NCI-H446 (cell line): ENCODE measurements around the gene PCDH17.

Source experiments
- DNase-seq, 2 experiments: peaks; one replicate each; lab custom pipeline; 2025; lab: John Stamatoyannopoulos, UW

Gene PCDH17

DNA sequence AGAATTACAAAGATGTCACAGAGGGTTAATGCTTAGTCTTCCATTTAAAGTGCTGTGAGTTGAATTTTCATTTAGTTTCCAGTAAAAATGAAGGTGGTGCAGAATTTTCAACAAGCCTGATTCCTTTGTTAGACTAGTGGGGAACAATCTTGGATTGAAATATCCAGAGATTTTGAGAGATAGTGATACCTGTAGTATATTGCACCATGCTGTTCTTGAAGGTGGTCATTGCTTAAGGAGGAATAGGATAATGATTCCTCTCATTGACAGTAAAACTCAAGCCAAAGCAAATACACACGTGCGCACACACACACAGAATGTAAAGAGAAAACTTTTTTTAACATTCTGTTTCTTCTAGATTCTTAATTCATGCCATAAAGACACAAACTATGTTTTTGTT is 5.3 kb downstream of the PCDH17 start:
- no peak for DNase-seq

DNA sequence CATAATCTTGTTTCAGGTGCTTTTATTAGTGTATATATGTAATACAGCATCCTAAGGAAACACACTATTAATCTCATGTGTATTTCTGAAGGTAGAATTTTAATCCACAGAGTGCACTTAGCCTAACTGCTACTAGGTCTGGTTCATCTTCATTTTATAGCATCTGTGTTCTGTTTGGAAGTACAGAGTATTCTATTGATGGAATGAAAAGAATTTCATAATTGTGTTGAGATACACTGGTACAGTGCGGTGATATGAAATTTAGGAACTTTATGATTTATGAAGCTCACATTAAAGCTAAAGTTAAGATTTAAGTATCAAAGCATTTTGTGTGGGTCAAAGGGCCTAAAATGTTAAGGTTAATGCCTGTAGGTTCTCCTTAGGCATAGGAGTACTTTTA is 6.0 kb downstream of the PCDH17 start:
- no peak for DNase-seq

DNA sequence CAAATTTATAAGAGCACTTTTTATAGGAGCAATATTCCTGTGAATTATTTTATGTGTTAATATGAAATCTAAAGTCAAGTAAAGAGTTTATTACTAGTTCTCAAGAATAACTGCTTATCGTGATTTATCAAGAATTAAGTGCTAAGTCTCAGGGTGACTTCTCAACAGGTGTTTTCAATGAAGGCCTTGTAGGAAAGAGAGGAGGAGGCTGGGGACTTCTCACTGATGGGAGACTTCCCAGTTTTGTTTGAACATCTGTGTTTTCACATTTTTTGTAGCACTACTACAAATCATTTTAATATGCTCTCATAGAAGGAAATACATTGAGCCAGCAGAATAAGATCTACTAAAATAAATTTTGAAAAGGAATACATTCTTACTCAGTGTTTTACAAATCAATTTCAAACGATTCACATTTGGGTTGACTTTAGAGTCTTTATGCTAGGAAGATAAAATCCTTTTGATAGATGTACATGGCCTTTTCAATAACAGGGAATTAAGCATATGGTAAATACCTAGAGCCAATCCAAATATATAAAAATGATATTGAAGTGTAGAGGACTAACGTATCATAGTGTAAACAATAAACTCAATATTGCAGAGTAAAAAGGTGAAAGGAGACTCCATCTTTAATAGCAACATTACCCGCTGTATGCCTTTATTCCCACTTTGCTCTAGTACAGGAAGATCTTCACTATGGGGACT is 6.8 kb downstream of the PCDH17 start:
- DNase-seq: no peak

DNA sequence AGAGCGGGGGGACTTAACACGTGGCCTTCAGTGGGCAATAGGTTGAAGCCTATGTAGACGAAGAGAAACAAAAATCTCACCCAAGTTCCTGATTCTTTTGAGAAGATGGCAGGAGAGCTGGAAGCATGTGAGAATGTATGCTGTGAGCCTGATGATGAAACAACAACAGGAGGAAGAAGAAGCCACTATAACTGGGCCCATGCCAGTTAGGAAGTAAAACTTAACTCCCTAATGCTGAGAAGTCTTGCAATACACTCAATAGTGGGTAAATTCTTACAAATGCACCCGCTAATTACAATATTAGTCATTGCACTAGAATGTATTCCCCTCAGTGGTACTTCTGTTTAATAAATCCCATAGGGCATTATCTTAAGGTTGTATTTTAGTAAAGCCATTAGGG is 9.1 kb downstream of the PCDH17 start:
- no peak for DNase-seq

DNA sequence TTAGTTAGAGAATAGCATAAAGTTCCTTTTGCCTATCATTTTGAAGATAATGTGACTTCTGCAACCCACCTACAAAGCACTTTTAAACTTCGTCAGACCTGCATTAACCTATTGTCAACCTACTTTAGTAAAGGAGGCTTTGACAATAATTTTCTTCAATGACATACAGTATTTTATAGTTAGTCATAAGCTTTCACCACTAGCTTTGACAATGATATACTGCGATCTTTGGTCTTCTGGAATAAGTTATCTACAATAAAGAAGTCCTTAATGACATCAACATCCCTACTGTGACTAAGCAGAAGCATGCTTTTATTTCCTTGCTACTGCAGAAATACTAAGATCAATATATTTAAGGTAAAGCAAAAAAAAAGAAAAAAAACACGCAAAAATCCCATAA is 9.5 kb downstream of the PCDH17 start:
- DNase-seq: no peak

DNA sequence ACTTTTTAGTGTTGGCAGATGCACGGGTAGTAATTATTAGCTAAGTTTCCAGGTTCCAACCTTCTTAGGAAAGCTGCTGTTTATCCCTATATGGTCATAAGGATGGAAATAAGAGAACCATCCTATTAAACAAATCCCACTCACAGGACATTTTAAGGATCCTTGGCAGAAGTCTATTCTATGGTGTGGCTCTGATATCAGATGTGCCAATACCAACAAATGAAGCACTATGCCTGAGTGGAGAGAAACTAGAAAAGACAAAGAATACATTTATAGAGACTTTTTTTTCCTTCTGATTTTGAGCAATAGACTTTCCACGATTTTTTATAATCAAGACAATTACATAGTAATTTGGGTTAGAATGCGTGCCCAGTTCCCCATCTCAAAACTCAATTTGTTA is 12.6 kb downstream of the PCDH17 start:
- DNase-seq: no peak

DNA sequence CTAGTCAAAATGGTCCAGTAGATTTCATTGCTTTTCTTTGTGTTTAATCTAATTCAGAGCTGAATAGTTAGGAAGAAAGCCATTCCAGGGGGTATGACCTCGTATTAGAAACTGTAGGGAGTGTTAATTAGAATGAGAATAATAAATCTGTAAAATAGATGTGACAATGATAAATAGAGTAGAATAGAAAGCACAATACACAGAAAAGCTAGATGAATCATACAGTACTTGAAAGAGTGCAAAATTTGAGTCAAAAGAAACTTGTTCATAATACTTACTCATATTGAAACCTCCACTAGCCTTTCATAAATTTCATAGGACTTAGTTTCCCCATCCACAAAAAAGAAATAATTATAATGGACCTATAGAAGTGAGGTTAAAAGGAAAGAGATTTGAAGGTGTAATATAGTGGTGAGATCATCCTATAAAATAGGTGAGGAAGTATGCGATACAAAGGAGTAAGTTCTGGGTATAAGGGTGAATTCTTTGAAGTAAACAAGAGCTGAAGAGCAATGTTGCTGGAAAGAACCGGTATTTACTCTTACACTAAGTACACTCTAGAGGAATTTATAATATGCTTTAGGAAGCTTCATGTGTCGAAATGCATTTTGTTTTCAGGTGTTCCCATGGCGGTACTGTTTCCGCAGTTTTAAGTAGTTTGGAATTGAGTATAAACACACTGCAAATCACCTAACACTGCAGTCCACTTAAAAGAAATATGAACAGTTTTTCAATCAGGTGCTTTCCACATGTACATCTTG is 21.9 kb downstream of the PCDH17 start:
- DNase-seq: no peak

DNA sequence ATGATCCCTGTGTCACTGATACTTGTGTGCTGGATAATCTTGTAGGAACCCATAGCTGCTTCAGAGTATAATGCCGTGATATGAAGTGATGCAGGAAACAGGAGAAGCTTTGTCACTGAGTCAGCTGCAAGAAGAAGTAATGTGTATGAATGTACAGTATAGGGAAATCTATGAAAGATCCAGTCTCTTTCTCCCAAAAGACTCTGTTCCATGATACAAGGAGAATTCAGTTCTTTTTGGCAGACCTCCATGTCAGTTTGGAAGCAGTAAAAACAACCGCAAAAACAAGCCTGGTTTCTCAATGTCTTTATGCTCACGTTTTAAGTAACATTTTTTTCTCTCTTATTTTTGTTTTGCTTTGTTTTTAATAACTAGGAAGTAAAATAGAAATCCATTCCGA is 33.9 kb downstream of the PCDH17 start:
- no peak for DNase-seq

DNA sequence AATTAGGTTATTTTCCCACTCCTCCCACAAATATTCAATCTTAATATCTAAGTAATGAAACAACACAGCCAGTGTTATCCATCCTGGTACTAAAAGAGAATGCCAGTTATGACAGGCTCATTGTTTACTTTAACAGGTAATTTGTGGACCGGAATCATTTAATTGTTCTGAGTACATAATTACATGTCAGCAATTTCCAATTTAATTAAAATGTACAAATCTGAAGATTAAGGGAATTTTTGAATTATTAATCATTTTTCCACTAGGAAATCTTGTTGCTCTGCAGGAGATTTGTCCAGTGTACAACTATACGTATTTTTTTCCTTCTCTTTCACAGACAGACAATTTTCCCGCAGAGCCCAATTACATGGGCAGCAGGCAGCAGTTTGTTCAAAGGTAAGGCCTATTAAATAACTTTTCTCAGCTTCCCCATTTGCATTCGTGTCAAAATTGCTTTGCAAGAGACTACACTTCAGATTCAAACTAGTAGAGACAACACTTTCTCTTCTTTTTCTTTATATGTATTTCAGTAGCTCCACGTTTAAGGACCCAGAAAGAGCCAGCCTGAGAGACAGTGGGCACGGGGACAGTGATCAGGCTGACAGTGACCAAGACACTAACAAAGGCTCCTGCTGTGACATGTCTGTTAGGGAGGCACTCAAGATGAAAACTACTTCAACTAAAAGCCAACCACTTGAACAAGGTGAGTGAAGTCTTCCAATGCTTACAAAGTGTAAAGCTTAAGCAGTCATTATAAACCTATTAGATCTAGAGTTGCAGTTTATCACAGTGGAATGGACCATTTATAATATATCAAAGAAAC is 34.8 kb downstream of the PCDH17 start:
- no peak for DNase-seq

DNA sequence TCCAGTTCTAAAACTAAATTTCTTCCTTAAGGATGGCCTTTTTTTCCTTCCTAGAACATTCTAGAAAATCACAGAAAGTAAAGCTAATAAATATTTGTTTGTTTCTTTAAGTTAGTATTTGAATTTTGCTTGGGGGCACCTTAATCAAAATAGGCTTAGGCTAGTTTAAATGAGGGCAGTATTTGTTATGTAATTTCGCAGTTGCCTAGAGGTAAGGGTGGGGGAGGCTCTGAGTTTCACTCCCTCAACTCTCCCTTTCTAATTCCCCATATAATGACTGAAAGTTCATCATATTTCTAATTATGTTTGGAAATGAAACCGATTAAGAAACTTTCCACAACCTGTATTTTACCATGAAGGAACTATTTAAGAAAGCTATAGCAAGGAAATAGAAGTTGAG is 40.6 kb downstream of the PCDH17 start:
- no peak for DNase-seq

DNA sequence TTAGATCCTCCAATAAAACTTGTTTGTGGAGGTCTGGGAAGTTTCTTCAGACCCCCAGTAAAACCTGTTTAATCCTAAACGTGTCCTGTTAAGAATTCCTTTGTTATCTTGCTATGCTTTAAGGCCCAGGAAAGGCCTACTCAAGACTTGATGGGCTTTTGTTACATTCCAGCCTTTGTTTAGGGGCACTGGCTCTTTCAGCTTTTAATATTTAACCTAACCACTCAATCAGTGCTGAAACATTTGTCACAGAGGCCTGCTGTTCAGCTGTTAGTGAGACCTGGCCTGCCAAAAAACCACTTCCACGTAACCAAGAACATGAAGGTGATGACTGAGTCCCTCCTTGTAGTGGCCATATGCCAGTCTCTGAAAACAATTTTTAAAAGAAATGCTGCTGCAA is 41.7 kb downstream of the PCDH17 start:
- DNase-seq: peak in 1 of 2 experiments; percentile 0

DNA sequence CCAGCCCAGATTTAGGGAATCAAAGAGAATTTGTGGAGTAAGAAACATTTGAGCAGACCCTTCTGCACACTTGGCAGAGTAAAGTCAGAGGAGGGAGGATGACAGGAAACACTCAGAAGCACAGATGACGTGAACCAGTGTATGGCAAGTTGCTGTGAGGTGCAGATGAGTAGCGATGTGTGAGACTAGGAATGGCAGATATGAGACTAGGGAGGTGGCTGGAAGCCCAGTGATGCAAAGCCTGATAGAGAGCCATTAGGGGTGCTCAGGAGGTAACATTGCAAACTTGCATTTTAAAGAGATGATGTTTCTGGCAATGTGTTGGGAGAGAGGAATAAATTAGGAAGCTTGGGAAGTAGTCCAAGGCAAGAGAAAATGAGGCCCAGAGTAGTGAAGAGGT is 44.0 kb downstream of the PCDH17 start:
- DNase-seq: no peak

DNA sequence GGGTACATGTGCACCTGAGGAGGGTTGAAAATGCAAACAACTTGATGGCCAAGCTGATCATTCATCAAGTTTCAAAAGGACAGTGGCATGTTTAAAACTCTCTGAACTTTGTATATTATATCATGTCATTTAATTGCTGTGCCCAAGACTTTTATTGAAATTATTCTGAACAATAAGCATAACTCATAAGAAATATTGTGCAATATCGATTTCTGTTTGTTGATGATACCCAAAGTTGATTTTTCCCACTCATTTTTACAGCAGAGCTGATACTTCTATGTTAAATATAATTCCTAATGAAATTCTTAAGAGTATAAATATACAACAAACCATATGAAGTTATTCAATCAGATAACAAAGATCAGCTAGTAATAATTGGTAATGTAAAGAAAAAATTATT is 49.1 kb downstream of the PCDH17 start:
- no peak for DNase-seq

DNA sequence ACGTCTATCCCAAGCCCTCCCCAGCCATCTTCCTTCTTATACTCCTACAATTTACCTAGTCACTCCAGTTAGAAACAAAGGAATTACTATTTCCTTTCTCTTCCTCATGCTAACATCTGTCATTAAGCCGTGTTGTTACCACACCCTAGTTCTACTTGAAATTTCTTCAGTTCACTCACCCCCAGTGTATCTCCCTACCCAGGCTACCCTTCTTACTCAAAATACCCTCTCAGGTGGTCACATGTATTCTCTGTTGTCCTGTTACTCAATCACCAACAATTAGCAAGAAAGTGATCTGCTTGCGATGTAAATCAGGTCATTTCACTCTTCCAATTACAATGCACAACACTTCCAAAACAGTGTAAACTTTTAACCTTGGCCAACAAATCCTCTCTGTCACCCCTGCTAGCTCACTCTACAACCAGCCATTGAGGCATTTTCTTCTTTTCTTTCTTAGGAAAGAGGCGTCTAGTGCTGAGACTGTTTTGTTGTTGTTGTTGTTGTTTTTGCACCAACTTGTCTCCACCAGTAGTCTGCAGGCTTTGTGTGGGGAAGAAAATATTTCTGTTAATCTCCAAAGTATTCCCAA is 50.7 kb downstream of the PCDH17 start:
- DNase-seq: no peak

DNA sequence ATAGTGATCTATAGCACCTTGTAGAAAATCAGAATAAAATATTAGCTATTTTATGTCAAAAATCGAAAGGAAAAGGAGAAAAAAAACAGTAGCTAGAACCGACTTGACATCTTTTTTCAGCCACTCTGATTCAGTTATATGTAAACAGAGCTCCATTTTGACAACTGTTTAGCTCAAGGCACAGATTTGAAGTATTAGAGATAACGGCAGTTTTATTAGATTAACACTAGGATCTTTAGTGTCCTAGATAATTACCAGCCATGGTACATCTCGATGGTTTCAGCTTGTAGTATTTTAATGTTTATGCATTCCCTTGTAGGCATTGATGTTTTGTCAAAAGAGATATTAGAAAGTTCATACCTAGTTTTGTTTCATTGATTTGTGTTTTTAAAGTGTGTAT is 67.3 kb downstream of the PCDH17 start:
- no peak for DNase-seq

DNA sequence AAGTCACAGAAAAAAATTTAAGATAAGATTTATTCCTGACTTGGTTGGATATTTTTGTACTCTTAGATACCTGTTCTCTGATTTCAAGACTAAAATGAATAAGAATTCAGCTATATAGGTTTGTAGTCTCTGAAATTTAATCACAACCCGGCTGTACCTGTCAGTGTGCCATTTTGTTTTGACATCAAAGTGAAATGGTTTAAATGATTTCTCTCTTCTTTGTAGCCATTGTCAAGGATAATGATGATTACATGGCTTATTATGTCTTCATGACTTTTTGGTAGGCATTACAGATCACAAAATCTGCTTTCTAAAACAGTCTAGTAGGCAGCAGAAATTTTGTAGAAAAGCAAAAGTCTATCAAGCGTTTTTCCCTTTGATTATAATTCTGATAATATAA is 72.5 kb downstream of the PCDH17 start:
- no peak for DNase-seq

DNA sequence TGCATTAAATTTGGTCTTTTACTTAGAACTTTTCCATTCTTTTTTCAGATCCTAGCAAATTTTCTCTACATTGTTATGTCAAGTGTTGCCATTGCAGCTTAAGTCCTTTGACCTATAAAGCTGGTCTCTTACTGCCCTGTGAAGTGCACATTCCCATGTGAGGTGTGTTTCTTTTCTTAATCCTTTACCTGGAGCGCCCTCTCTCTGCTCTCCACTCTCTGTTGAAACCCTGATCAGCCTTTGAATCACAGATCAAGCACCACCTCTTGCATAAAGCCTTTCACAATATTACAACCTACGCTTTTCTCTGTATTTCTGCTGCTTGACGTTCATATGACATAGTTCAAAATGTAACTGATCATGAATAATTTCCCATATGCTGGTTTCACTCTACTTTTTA is 84.8 kb downstream of the PCDH17 start:
- DNase-seq: no peak

DNA sequence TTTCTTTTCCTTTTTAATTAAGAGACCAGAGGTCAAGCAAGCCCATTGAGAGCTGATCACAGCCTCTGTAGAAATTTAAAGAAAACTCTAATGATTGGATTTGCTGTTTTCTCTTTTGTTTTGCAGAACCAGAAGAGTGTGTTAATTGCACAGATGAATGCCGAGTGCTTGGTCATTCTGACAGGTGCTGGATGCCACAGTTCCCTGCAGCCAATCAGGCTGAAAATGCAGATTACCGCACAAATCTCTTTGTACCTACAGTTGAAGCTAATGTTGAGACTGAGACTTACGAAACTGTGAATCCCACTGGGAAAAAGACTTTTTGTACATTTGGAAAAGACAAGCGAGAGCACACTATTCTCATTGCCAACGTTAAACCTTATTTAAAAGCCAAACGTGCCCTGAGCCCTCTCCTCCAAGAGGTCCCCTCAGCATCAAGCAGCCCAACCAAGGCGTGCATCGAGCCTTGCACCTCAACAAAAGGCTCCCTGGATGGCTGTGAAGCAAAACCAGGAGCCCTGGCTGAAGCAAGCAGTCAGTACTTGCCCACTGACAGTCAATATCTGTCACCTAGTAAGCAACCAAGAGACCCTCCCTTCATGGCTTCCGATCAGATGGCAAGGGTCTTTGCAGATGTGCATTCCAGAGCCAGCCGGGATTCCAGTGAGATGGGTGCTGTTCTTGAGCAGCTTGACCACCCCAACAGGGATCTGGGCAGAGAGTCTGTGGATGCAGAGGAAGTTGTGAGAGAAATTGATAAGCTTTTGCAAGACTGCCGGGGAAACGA is 93.1 kb downstream of the PCDH17 start:
- no peak for DNase-seq

DNA sequence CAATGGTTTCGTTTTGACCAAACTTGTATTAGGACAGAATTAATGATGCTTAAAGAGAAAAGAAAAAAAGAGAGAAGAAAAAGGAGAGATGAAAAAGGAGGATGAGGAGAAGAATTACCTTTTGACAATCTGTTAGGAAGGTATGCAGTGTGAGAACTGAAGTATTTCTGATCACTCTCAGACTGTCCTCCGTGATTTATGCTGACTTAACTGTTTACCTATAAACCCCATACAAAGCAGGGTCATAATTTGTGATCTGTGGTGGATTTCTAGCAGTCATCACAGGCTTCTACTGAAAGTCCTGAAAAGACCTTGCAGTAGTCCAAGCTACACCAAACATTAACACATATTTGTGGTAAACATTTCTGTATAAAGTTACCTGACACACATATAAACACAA is 93.9 kb downstream of the PCDH17 start:
- DNase-seq: no peak

DNA sequence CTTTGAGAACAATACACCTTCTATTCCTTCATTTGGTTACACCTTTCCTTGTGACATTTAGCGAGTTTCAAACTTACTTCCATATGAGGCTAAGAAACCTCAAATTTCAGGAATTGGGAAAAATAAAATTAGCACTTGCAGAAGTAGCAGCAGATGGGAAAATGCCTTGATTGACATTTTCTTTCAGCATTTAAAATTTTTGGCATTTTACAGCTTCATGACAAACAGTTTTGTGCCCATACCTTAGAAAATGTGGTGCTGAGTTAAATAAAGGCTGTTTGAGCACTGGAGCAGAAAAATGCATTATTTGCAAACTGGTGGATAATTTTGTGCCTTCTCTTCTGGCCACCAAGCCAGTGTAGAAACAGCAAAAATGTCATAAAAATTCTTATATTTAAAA is 95.4 kb downstream of the PCDH17 start:
- DNase-seq: no peak

DNA sequence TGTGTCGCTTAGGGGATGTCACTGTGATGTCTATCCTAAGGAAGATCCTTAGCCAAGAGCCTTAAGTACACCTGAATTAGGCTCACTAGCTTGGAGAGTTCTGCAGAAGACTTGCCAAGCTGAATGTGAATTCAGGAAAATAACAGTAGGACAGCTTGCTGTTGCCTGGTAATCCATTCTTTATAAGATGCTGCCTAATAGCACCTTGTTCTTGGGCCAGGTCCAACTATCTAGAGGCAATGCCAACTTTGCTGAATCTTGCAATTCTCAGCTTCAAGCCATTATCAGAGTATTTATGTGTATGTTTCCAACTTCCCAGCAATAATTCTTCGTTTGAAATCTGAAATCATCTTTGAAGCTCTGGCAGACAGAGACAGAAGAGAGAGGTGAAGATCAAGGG is 102.8 kb downstream of the PCDH17 start:
- DNase-seq: peak; percentile 1 to 37

DNA sequence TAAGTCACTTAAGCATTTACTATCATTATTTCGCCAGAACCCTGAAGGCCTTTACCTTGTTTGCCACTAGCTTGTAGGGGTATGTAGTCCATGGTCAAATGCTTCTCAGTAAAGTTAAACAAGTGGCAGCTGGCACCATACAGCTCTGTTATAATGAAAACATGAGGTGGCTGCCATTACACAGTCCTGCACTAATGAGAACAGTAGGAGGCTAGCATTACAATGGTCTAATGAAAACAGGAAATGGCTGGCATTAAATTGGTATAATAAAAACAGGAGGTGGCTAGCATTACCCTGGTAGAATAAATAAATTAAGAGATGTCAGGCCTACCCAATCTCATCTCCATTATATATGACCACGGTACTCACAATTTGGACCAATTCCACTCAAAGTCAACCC is 107.5 kb downstream of the PCDH17 start:
- DNase-seq: peak; percentile 5 to 58
